ENCODE data around the gene IPO13.

The IPO13 gene

GRCh38 chr1:43973981-43974442 lies 27.3 kb downstream of the IPO13 start:
- DNase-seq (ENCODE audit: low read depth) = no peak

GRCh38 chr1:43974443-43975248 lies 27.9 kb downstream of the IPO13 start, which contains the start of gene ATP6V0B:
ATP6V0B (plus strand) TSS chr1:43974960; CDS start chr1:43975041, 81 bp downstream.
- DNase-seq (ENCODE audit: low read depth) = peak; percentile 89

- peak; percentile 18 for DNase-seq (ENCODE audit: low read depth)
Measured at GRCh38 chr1:43975249-43975961, 28.7 kb downstream of the IPO13 start.

- DNase-seq (ENCODE audit: low read depth) = no peak
Measured at GRCh38 chr1:43976045-43976444, 29.3 kb downstream of the IPO13 start.

GRCh38 chr1:43976890-43977289 lies 30.1 kb downstream of the IPO13 start:
- no peak for DNase-seq (ENCODE audit: low read depth)

- no peak for DNase-seq (ENCODE audit: low read depth)
Measured at GRCh38 chr1:43977376-43978263, 30.9 kb downstream of the IPO13 start.

GRCh38 chr1:43978264-43978550 lies 31.5 kb downstream of the IPO13 start:
- DNase-seq (ENCODE audit: low read depth) = no peak

- DNase-seq (ENCODE audit: low read depth) = no peak
Measured at GRCh38 chr1:43978551-43979260, 32.0 kb downstream of the IPO13 start, which contains the start of gene B4GALT2. B4GALT2 (plus strand) TSS chr1:43979210; CDS start chr1:43981161, 1,951 bp downstream.

- DNase-seq (ENCODE audit: low read depth) = no peak
Measured at GRCh38 chr1:43979261-43979527, 32.4 kb downstream of the IPO13 start.

GRCh38 chr1:43979528-43980254 lies 32.9 kb downstream of the IPO13 start:
- no peak for DNase-seq (ENCODE audit: low read depth)

GRCh38 chr1:43980255-43981134 lies 33.7 kb downstream of the IPO13 start:
- no peak for DNase-seq (ENCODE audit: low read depth)

- no peak for DNase-seq (ENCODE audit: low read depth)
Measured at GRCh38 chr1:43981135-43981491, 34.4 kb downstream of the IPO13 start.

GRCh38 chr1:43981636-43982035 lies 34.9 kb downstream of the IPO13 start:
- no peak for DNase-seq (ENCODE audit: low read depth)

GRCh38 chr1:43982241-43982640 lies 35.5 kb downstream of the IPO13 start:
- no peak for DNase-seq (ENCODE audit: low read depth)

GRCh38 chr1:43982808-43983207 lies 36.1 kb downstream of the IPO13 start:
- DNase-seq (ENCODE audit: low read depth) = no peak

GRCh38 chr1:43983253-43983899 lies 36.6 kb downstream of the IPO13 start:
- DNase-seq (ENCODE audit: low read depth) = no peak

- no peak for DNase-seq (ENCODE audit: low read depth)
Measured at GRCh38 chr1:43984855-43985254, 38.1 kb downstream of the IPO13 start.

GRCh38 chr1:43985984-43986595 lies 39.3 kb downstream of the IPO13 start:
- DNase-seq (ENCODE audit: low read depth) = no peak

GRCh38 chr1:43986712-43987111 lies 40.0 kb downstream of the IPO13 start:
- no peak for DNase-seq (ENCODE audit: low read depth)

All from T-helper 22 cell (primary cell).